GM19025 (cell line): Measurements from ENCODE around the gene ESYT2.
"Not testable (repeated sequence)": the region's sequence is repeated elsewhere in the genome, so short reads cannot be mapped to it uniquely, and the experiment has no call there.

Experiments used
- ATAC-seq: cut with Tn5 transposase; IDR thresholded peaks from one replicate; pipeline ENCODE4 v1.9.1; 2021; ENCODE audit warnings: mild to moderate bottlenecking, low read depth, moderate library complexity; ENCODE audit not compliant: unreplicated experiment

The ESYT2 gene

DNA sequence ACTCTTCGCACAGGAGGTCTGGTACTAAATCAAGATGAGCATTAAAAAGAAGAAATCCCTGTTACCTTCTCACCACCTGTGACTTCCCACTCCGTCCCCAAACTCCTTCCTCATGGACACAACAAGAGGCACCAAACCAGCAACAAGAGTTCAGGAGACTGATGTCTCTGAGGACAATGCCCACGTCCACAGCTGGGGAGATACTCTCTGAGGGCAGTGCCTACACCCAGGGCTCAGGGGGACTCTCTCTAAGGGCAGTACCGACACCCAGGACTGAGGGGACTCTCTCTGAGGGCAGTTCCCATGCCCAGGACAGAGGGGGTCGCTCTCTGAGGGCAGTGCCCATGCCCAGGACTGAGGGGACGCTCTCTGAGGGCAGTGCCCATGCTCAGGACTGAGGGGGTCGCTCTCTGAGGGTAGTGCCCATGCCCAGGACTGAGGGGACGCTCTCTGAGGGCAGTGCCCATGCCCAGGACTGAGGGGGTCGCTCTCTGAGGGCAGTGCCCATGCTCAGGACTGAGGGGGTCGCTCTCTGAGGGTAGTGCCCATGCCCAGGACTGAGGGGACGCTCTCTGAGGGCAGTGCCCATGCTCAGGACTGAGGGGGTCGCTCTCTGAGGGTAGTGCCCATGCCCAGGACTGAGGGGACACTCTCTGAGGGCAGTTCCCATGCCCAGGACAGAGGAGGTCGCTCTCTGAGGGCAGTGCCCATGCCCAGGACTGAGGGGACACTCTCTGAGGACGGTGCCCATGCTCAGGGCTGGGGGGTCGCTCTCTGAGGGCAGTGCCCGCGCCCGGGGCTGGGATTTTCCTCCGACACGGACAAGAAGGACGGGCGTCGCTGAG, 125.4 kb downstream of the ESYT2 start:
- ATAC-seq = not testable (repeated sequence)

DNA sequence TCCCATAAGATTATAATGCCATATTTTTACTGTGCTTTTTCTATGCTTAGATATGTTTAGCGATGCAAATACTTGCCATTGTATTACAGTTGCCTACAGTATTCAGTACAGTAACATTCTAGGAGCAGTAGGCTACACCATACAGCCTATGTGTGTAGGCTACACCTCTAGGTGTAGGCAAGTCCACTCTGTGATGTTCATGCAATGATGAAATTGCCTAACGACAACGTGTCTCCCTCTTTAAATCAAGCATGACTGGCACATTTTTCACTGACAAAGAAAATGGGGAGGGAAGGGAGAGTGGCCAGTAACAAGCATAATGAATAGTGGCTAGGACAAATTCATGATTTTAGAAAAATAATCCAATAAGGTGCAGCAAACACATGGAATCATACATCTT, 126.4 kb downstream of the ESYT2 start:
- no peak for ATAC-seq

GRCh38 chr7:158702196-158702595, 127.1 kb downstream of the ESYT2 start:
- ATAC-seq = no peak

GRCh38 chr7:158700008-158700407, 129.3 kb downstream of the ESYT2 start:
- no peak for ATAC-seq

DNA sequence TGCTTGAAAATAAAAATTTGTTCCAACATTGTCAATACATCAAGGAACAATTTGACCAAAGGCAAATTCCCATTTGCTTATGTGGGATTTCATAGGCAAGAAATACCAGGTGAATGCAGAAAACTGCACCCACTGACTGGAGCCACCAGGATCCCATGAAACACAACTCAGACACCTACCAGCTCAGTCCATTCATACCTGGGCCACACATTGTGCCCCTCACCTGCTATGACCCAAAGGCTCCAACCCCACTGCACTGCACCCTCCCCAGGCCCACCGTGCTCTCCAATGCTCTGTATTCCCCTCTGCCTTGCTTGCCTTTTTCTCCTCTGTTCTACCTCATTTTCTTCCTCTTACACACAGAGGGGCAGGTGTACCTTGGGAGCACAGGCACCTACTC, 130.0 kb downstream of the ESYT2 start:
- no peak for ATAC-seq

GRCh38 chr7:158698657-158699195, 130.6 kb downstream of the ESYT2 start:
- no peak for ATAC-seq

GRCh38 chr7:158697597-158697996, 131.7 kb downstream of the ESYT2 start:
- not testable (repeated sequence) for ATAC-seq

DNA sequence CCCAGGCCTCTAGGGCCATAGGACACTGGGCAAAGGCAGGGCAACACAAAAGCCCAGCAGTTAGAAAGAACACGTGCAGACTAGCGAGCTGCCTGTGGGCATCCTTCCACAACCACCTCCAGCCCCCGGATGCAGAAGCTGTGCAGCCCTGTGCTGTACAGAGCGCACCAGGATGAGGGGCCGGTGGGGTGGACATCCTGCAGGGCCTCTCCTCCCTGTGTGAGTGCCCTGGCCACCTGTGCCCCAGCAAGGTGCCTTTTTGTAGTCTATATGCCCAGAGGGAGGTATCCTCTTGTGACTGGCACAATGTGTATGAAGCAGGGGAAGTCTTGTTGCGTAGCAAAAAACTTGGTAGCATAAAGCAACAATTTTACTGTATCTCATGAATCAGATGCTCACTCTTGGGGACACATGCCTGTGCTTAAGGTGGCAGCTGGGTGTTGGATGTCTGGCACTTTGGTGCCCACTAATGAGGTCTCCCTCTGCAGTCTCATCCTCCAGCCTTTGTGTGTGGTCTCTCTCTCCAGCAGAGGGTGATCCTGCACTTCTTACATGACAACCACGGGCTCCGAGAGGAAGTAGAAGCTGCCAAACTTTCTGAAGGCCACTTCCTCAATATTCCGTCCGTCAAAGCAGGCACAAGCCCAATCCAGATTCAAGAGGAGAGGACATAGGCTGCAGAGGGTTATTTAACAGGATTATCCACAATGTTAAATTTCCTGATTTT, 133.4 kb downstream of the ESYT2 start:
- peak; percentile 77 for ATAC-seq

- ATAC-seq = no peak
Observed at GRCh38 chr7:158695056-158695455, 134.3 kb downstream of the ESYT2 start.

DNA sequence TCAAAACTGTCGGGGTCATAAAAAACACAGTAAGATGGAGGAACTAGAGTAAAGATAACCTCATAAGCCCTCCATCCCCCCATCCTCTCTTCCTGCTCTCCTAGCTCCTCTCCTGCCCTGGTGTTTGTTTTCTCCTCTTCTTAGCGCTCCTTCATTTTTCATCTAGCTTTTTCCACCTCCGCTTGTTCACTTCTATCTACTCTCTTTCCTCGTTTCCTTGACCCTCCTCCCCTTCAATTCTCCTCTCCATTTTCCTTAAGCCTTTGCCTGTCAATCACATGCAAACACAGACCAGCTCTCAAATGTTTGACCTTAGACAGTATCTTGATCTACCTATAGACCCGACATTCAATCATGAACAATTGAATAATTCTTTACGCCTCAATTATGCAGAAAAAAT, 134.7 kb downstream of the ESYT2 start:
- no peak for ATAC-seq

DNA sequence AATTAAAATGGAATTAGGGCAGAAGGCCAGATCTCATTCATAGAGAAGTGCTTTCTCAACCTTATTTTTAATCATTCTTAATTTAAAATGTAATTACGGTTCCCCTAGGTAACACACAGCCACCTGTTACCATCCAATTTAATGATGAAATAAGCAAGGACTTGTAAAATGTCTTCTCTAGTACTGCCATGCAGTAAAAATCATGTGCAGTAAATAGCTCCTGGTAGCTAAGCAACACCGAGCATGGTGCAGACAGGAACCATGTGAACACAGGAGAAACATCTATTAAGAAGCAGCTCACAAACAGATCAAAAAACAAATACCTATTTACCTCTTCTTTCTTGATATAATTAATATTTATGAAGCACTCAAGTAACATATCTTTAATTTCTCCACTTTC, 139.8 kb downstream of the ESYT2 start:
- no peak for ATAC-seq

GRCh38 chr7:158687406-158687805, 141.9 kb downstream of the ESYT2 start:
- ATAC-seq = no peak

GRCh38 chr7:158685693-158686092, 143.6 kb downstream of the ESYT2 start:
- no peak for ATAC-seq

DNA sequence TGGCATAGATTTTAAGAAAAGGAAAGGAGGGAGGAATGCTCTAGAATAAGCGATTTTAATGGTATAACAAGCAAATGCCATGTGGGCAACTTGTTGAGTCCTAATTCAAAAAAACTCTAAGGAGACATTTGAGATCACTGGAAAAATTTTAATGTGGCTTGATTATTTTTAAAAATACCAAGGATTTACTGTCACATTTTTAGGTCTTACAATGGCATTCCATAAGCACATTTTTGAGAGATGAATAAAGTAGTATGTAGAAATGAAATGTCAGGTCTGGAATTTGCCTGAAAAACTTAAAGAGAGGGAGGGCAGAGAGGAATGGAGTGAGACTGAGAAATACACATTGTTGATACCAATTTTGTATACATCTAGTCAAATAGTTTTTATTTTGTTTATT, 145.0 kb downstream of the ESYT2 start:
- no peak for ATAC-seq

DNA sequence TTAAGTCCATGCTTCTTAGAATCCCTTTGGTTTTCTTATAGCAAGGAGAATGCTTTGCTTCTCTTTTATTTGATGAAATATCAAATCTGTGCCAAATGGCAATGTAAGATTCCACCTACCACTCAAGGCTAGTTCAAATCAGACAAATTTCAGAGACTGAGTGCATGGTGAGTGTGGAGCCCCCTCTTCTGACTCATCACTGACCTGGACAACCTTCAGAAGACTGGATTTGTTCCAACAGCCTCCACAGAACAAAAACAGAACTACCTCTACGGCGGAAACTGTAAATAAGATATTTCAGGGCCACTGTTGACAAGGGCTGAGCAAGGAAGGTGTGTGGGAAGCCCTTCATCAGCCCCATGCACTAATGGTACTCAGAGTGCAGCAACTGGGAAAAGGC, 145.8 kb downstream of the ESYT2 start:
- ATAC-seq = no peak

- ATAC-seq = no peak
Observed at GRCh38 chr7:158682456-158682855, 146.9 kb downstream of the ESYT2 start.
